HG03571 (cell line): ENCODE data around the gene TRMT1L.

Experiments
- ATAC-seq: cut with Tn5 transposase; IDR thresholded peaks from one replicate; pipeline ENCODE4 v1.9.1; 2021; ENCODE audit not compliant: unreplicated experiment

TRMT1L gene

GRCh38 chr1:185132534-185132933 lies 24.2 kb downstream of the TRMT1L start:
- ATAC-seq = no peak

GRCh38 chr1:185129708-185130107 lies 27.0 kb downstream of the TRMT1L start:
- ATAC-seq = no peak

GRCh38 chr1:185112356-185112755 lies 44.4 kb downstream of the TRMT1L start:
- no peak for ATAC-seq

GRCh38 chr1:185111873-185112272 lies 44.9 kb downstream of the TRMT1L start:
- ATAC-seq = no peak

- ATAC-seq = no peak
Measured at GRCh38 chr1:185110145-185110544, 46.6 kb downstream of the TRMT1L start.

GRCh38 chr1:185108321-185108720 lies 48.4 kb downstream of the TRMT1L start:
- no peak for ATAC-seq

- no peak for ATAC-seq
Measured at GRCh38 chr1:185105121-185105520, 51.6 kb downstream of the TRMT1L start.

GRCh38 chr1:185104083-185104482 lies 52.7 kb downstream of the TRMT1L start:
- ATAC-seq = no peak

GRCh38 chr1:185096531-185096930 lies 60.2 kb downstream of the TRMT1L start:
- ATAC-seq = no peak

GRCh38 chr1:185094761-185095160 lies 62.0 kb downstream of the TRMT1L start:
- ATAC-seq = no peak

- no peak for ATAC-seq
Measured at GRCh38 chr1:185091480-185091879, 65.3 kb downstream of the TRMT1L start.

GRCh38 chr1:185087746-185088145 lies 69.0 kb downstream of the TRMT1L start:
- ATAC-seq = no peak

GRCh38 chr1:185087101-185087500 lies 69.7 kb downstream of the TRMT1L start:
- ATAC-seq = no peak

GRCh38 chr1:185083818-185084217 lies 72.9 kb downstream of the TRMT1L start:
- ATAC-seq = no peak

- no peak for ATAC-seq
Measured at GRCh38 chr1:185080422-185080821, 76.3 kb downstream of the TRMT1L start.

- ATAC-seq = no peak
Measured at GRCh38 chr1:185077374-185077773, 79.4 kb downstream of the TRMT1L start.

- ATAC-seq = no peak
Measured at GRCh38 chr1:185075476-185075875, 81.3 kb downstream of the TRMT1L start.

- no peak for ATAC-seq
Measured at GRCh38 chr1:185074307-185074706, 82.4 kb downstream of the TRMT1L start.

GRCh38 chr1:185073725-185074124 lies 83.0 kb downstream of the TRMT1L start:
- ATAC-seq = no peak

- no peak for ATAC-seq
Measured at GRCh38 chr1:185070051-185070450, 86.7 kb downstream of the TRMT1L start.

- no peak for ATAC-seq
Measured at GRCh38 chr1:185069202-185069772, 87.5 kb downstream of the TRMT1L start.

- ATAC-seq = no peak
Measured at GRCh38 chr1:185068341-185068740, 88.4 kb downstream of the TRMT1L start.
